K562 (cell line): ENCODE results near the gene UBE2QL1. TPM values are rescaled to one million over a fixed set of nuclear protein-coding genes. Genes with fewer than 3 reads are reported as not detected.

Experiments
- ATAC-seq: fragments of 200-7000 bp; cut with Tn5 transposase; 3 replicates; pipeline ENCODE4 v1.9.1; 2020; ENCODE audit warnings: moderate library complexity
- BruUV-seq: library from RNA; stranded (reverse); fragments of 400-500 nt; replicated peaks from 2 replicates; lab custom pipeline; 2021; lab: Mats Ljungman, UMichigan
- CTCF ChIA-PET: fragments of 300-600 bp; formaldehyde crosslinking; extraction: SDS; loops from one replicate; lab custom pipeline; 2021; ENCODE audit warnings: low intra/inter-chr PET ratio; lab: Yijun Ruan, JAX
- POLR2A ChIA-PET: fragments of 300-600, 350-650 bp; sonication (Branson Sonifier 250); formaldehyde crosslinking; extraction: SDS; loops from one replicate; lab custom pipeline; 2021; ENCODE audit warnings: antibody characterized with exemption, inconsistent platforms; lab: Yijun Ruan, JAX
- DNase-seq, 4 experiments: peaks; one replicate each; pipeline versions ENCODE4 v3.0.0 to v3.0.0-alpha.2; 2011 to 2018; ENCODE audit warnings: low spot score in 3 of 4, mixed read lengths in 3 of 4; ENCODE audit errors: extremely low read depth in 1 of 4
- FAIRE-seq: peaks from 2 replicates; lab custom pipeline; 2011; peaks lifted over from hg19 to GRCh38; lab: Jason Lieb, UNC
- H2AFZ ChIP-seq: 2 replicates; pipeline ENCODE4 v1.6.0; 2011; ENCODE audit warnings: low read depth, low read length, control low read depth, inconsistent platforms
- H3K27ac ChIP-seq: fragments of 200-600 bp; 3 replicates; pipeline ENCODE4 v1.8.0; 2011; ENCODE audit warnings: low read depth, mild to moderate bottlenecking, control low read depth, inconsistent platforms, low read length, moderate library complexity, mixed read lengths; ENCODE audit errors: extremely low read depth
- H3K27me3 ChIP-seq, 2 experiments: fragments of 300-600 bp in 1 of 2; 2 replicates in 1 of 2; 3 replicates in 1 of 2; pipeline versions ENCODE4 v1.6.0 to v1.8.0; 2011; ENCODE audit warnings: inconsistent platforms in 2 of 2, low read length in 2 of 2, mild to moderate bottlenecking in 1 of 2, mixed read lengths in 1 of 2, moderate library complexity in 1 of 2; ENCODE audit not compliant: control insufficient read depth in 2 of 2, insufficient read depth in 2 of 2
- H3K36me3 ChIP-seq: fragments of 300-600 bp; 3 replicates; pipeline ENCODE4 v1.8.0; 2011; ENCODE audit warnings: mild to moderate bottlenecking, low read length, inconsistent platforms; ENCODE audit not compliant: control insufficient read depth, insufficient read depth
- H3K4me1 ChIP-seq, 2 experiments: fragments of 200-600 bp in 1 of 2; replicated peaks in 1 of 2; 2 replicates in 1 of 2; 3 replicates in 1 of 2; pipeline versions ENCODE4 v1.5.1 to v1.8.0; 2011; ENCODE audit warnings: inconsistent platforms in 2 of 2, low read length in 2 of 2, mild to moderate bottlenecking in 1 of 2, mixed read lengths in 1 of 2, moderate library complexity in 1 of 2; ENCODE audit not compliant: control insufficient read depth in 2 of 2, insufficient read depth in 2 of 2
- H3K4me2 ChIP-seq: 2 replicates; pipeline ENCODE4 v1.6.1; 2011; ENCODE audit warnings: low read length, control low read depth, inconsistent platforms, mixed read lengths; ENCODE audit not compliant: insufficient read depth
- H3K4me3 ChIP-seq: fragments of 200-600 bp; sonication (generic), shearing (Covaris generic); 2 replicates; pipeline ENCODE4 v1.5.1; 2016; ENCODE audit warnings: control low read depth, inconsistent platforms
- H3K79me2 ChIP-seq: fragments of 200-600 bp; 3 replicates; pipeline ENCODE4 v1.8.0; 2011; ENCODE audit warnings: low read length, inconsistent platforms; ENCODE audit not compliant: control insufficient read depth, insufficient read depth
- H3K9ac ChIP-seq, 2 experiments: 2 replicates each; pipeline versions ENCODE4 v1.6.0 to v1.6.1; 2011; ENCODE audit warnings: low read depth in 2 of 2, low read length in 2 of 2, control low read depth in 1 of 2, inconsistent platforms in 1 of 2, mild to moderate bottlenecking in 1 of 2, mixed read lengths in 1 of 2; ENCODE audit not compliant: insufficient read depth in 1 of 2
- H3K9me1 ChIP-seq: one replicate; pipeline ENCODE4 v1.6.0; 2011; ENCODE audit warnings: inconsistent platforms, mild to moderate bottlenecking, low read length, moderate library complexity; ENCODE audit not compliant: control insufficient read depth, insufficient read depth
- H3K9me3 ChIP-seq: replicated peaks from 2 replicates; pipeline ENCODE4 v1.5.1; 2011; ENCODE audit warnings: low read depth, low read length, inconsistent platforms; ENCODE audit not compliant: control insufficient read depth, insufficient read depth
- H4K20me1 ChIP-seq: replicated peaks from 2 replicates; pipeline ENCODE4 v1.6.1; 2011; ENCODE audit warnings: low read length, inconsistent platforms, mixed read lengths; ENCODE audit not compliant: control insufficient read depth, insufficient read depth
- ADNP ChIP-seq: fragments of 200-800 bp; sonication (Bioruptor generic); IDR thresholded peaks from 2 replicates; pipeline ENCODE4 v1.6.1; 2016; ENCODE audit warnings: missing genetic modification characterization, missing compliant biosample characterization
- EP400 ChIP-seq: fragments of 450-650 bp; IDR thresholded peaks from 2 replicates; pipeline ENCODE4 v1.6.1; 2017; ENCODE audit warnings: antibody characterized with exemption, mild to moderate bottlenecking, moderate library complexity
- GTF2E2 ChIP-seq: fragments of 200-800 bp; sonication (Bioruptor generic); IDR thresholded peaks from 2 replicates; pipeline ENCODE4 v1.6.1; 2016; ENCODE audit warnings: missing genetic modification characterization, missing compliant biosample characterization
- NCOR1 ChIP-seq: fragments of 450-650 bp; IDR thresholded peaks from 2 replicates; pipeline ENCODE4 v1.6.1; 2016; ENCODE audit warnings: mild to moderate bottlenecking, moderate library complexity
- TCF7 ChIP-seq: sonication (generic); IDR thresholded peaks from 2 replicates; pipeline ENCODE4 v1.6.1; 2016; ENCODE audit warnings: antibody characterized with exemption, borderline replicate concordance
- ZNF696 ChIP-seq: fragments of 250-450 bp; sonication (Bioruptor Pico); conservative IDR thresholded peaks from 2 replicates; pipeline ENCODE4 v1.4.0; 2020; ENCODE audit warnings: mild to moderate bottlenecking, moderate library complexity
- ZNF764 ChIP-seq: fragments of 250-450 bp; sonication (Bioruptor Pico); IDR thresholded peaks from 2 replicates; pipeline ENCODE4 v1.4.0; 2020; ENCODE audit warnings: low read depth, mild to moderate bottlenecking, moderate library complexity
- WGBS: fragments of 100-300 bp; shearing (Covaris generic); methylation state at CpG from one replicate; pipeline ENCODE4 v1.1.6; 2016; ENCODE audit warnings: low coverage, mixed read lengths; ENCODE audit not compliant: insufficient coverage; ENCODE audit errors: missing lambda C conversion rate; 5-methylcytosine and 5-hydroxymethylcytosine counted together
- in situ Hi-C: fragments of 300-500 bp; cut with MboI; formaldehyde crosslinking; loops from 4 replicates; pipeline ENCODE4 v1.15.0; 2018; ENCODE audit warnings: inconsistent platforms, mixed read lengths
- intact Hi-C: fragments of 100-400 bp; cut with micrococcal nuclease; formaldehyde crosslinking; loops from 2 replicates; pipeline ENCODE4 v1.14.2; 2022
- polyA plus RNA-seq, 8 experiments: library from polyadenylated mRNA; depleted of rRNA in 4 of 8; stranded (reverse) in 5 of 8; unstranded in 3 of 8; fragments of >200 nt; fragmentation: Nextera tagmentation in 2 of 8; fragmentation: Illumina TruSeq in 1 of 8; extraction: Ambion mirVana in 2 of 8; extraction: Trizol in 1 of 8; gene quantifications; 2 replicates each; pipeline versions ENCODE4 v1.2.1 to v1.2.3, GENCODE V29; 2011 to 2014; ENCODE audit warnings: inconsistent platforms in 1 of 8, missing spikeins in 1 of 8
- total RNA-seq, 7 experiments: library from RNA; depleted of rRNA in 6 of 7; stranded (reverse); fragments of >200 nt in 6 of 7; fragmentation: Illumina TruSeq in 2 of 7; extraction: Trizol in 2 of 7; gene quantifications; 2 replicates each; pipeline versions ENCODE4 v1.2.1 to v1.2.3, GENCODE V29; 2011 to 2021; ENCODE audit warnings: low replicate concordance in 1 of 7

The UBE2QL1 gene
- total and polyA plus RNA-seq, 9 of the 15 experiments (the other 6 are each of a cell fraction or from before 2014, with no cell fraction given), result not detected

- CTCF ChIA-PET, result no interaction called here
- no peak overlapping the region for H3K27ac ChIP-seq
- in situ Hi-C loops, result no loop called here
- intact Hi-C loops, result no loop called here
- ATAC-seq (no peak), FAIRE-seq (no peak), DNase-seq (no peak)
- H3K36me3 ChIP-seq, result no peaks in the 10 kb centered on the region
- no peaks in the 10 kb centered on the region for H3K9me1 ChIP-seq
- no peaks in the 10 kb centered on the region for H3K79me2 ChIP-seq
- BruUV-seq, result no TSS peak
- no peaks in the 10 kb centered on the region; the same call in none of the 2 replicates for H4K20me1 ChIP-seq
- H3K27me3 ChIP-seq, result peaks cover 29 to 53% of the 10 kb centered on the region in 2 experiments
- TF ChIP-seq GTF2E2 (tag) (no peak), ZNF764 (no peak), EP400 (no peak), ZNF696 (no peak), ADNP (tag) (no peak), NCOR1 (no peak), TCF7 (no peak)
- no peak overlapping the region for H3K4me3 ChIP-seq
- no peaks in the 10 kb centered on the region for H3K4me1 ChIP-seq
- H3K9ac ChIP-seq, result no peak overlapping the region
- no peaks in the 10 kb centered on the region for H3K9me3 ChIP-seq
- no peak overlapping the region for H3K4me2 ChIP-seq
- no peak overlapping the region for H2AFZ ChIP-seq
- POLR2A ChIA-PET, result no interaction called here
- under 1% methylated on average over 17 of the region's 17 CpGs for WGBS
Measured at GRCh38 chr5:6461793-6462650, 13.4 kb downstream of the UBE2QL1 start.
